ENCODE measurements around the gene P2RY14.

The P2RY14 gene

GRCh38 chr3:151275091-151275490, 3.3 kb downstream of the P2RY14 start:
- no peak for TF ChIP-seq CTCF (IDR thresholded peaks at IDR 0.05; ENCODE audit: borderline replicate concordance, control extremely low read depth, extremely low read depth, insufficient read depth, missing control alignments)
- no peak for DNase-seq (ENCODE audit: low spot score)
- in situ Hi-C loops (cut with MboI; ENCODE audit: low sequenced_read_pairs, unreplicated experiment) = no loop called here

- no peak for DNase-seq (ENCODE audit: low spot score)
- TF ChIP-seq CTCF (IDR thresholded peaks at IDR 0.05; ENCODE audit: borderline replicate concordance, control extremely low read depth, extremely low read depth, insufficient read depth, missing control alignments) = no peak
- in situ Hi-C loops (cut with MboI; ENCODE audit: low sequenced_read_pairs, unreplicated experiment) = no loop called here
These were observed 8.7 kb downstream of the P2RY14 start for GRCh38 chr3:151269631-151270030.

- TF ChIP-seq CTCF (IDR thresholded peaks at IDR 0.05; ENCODE audit: borderline replicate concordance, control extremely low read depth, extremely low read depth, insufficient read depth, missing control alignments) = no peak
- in situ Hi-C loops (cut with MboI; ENCODE audit: low sequenced_read_pairs, unreplicated experiment) = no loop called here
- DNase-seq (ENCODE audit: low spot score) = no peak
These were observed 9.8 kb downstream of the P2RY14 start for GRCh38 chr3:151268267-151269235.

GRCh38 chr3:151267066-151267465, 11.3 kb downstream of the P2RY14 start:
- DNase-seq (ENCODE audit: low spot score) = no peak
- in situ Hi-C loops (cut with MboI; ENCODE audit: low sequenced_read_pairs, unreplicated experiment) = no loop called here
- no peak for TF ChIP-seq CTCF (IDR thresholded peaks at IDR 0.05; ENCODE audit: borderline replicate concordance, control extremely low read depth, extremely low read depth, insufficient read depth, missing control alignments)

GRCh38 chr3:151265866-151266265, 12.5 kb downstream of the P2RY14 start:
- no peak for TF ChIP-seq CTCF (IDR thresholded peaks at IDR 0.05; ENCODE audit: borderline replicate concordance, control extremely low read depth, extremely low read depth, insufficient read depth, missing control alignments)
- in situ Hi-C loops (cut with MboI; ENCODE audit: low sequenced_read_pairs, unreplicated experiment) = no loop called here
- DNase-seq (ENCODE audit: low spot score) = no peak

- no peak for TF ChIP-seq CTCF (IDR thresholded peaks at IDR 0.05; ENCODE audit: borderline replicate concordance, control extremely low read depth, extremely low read depth, insufficient read depth, missing control alignments)
- in situ Hi-C loops (cut with MboI; ENCODE audit: low sequenced_read_pairs, unreplicated experiment) = no loop called here
- DNase-seq (ENCODE audit: low spot score) = no peak
These were observed 13.2 kb downstream of the P2RY14 start for GRCh38 chr3:151265166-151265565.

All from GM13976 (cell line).